Fibroblast of lung (primary cell): ENCODE measurements around the gene CYP26B1. TPM values are rescaled to one million over a fixed set of nuclear protein-coding genes. Genes with fewer than 3 reads are reported as not detected.

Experiments
- DNase-seq, 2 donors: peaks; one replicate each; pipeline versions ENCODE4 v3.0.0 to v3.0.0-alpha.2; 2010; ENCODE audit warnings: low read depth in 2 of 2
- H2AFZ ChIP-seq: 2 replicates; pipeline ENCODE4 v1.5.1; 2012; ENCODE audit warnings: low read length, control low read depth, inconsistent platforms
- H3K27ac ChIP-seq: 2 replicates; pipeline ENCODE4 v1.5.1; 2011; ENCODE audit warnings: low read length, control low read depth; ENCODE audit not compliant: insufficient read depth
- H3K27me3 ChIP-seq: 2 replicates; pipeline ENCODE4 v1.5.1; 2011; ENCODE audit warnings: mild to moderate bottlenecking, low read length; ENCODE audit not compliant: control insufficient read depth, insufficient read depth
- H3K36me3 ChIP-seq: 2 replicates; pipeline ENCODE4 v1.5.1; 2011; ENCODE audit warnings: low read length; ENCODE audit not compliant: control insufficient read depth, insufficient read depth
- H3K4me1 ChIP-seq: 2 replicates; pipeline ENCODE4 v1.5.1; 2011; ENCODE audit warnings: low read length; ENCODE audit not compliant: control insufficient read depth, insufficient read depth; ENCODE audit errors: extremely low read depth
- H3K4me2 ChIP-seq: 2 replicates; pipeline ENCODE4 v1.5.1; 2011; ENCODE audit warnings: low read length, control low read depth; ENCODE audit not compliant: insufficient read depth; ENCODE audit errors: extremely low read depth
- H3K4me3 ChIP-seq, 4 experiments: fragments of 200-600 bp in 1 of 4; sonication (generic) in 1 of 4; replicated peaks in 1 of 4; 2 replicates each; pipeline ENCODE4 v1.5.1; 2011 to 2016; ENCODE audit warnings: low read length in 4 of 4, low read depth in 3 of 4, mild to moderate bottlenecking in 3 of 4, control low read depth in 2 of 4, inconsistent platforms in 1 of 4, mixed read lengths in 1 of 4; ENCODE audit not compliant: insufficient read depth in 1 of 4; ENCODE audit errors: control extremely low read depth in 1 of 4
- H3K79me2 ChIP-seq: 2 replicates; pipeline ENCODE4 v1.5.1; 2012; ENCODE audit warnings: mild to moderate bottlenecking, low read length, inconsistent platforms; ENCODE audit not compliant: control insufficient read depth, insufficient read depth
- H3K9ac ChIP-seq: 2 replicates; pipeline ENCODE4 v1.5.1; 2011; ENCODE audit warnings: mild to moderate bottlenecking, low read length, control low read depth; ENCODE audit not compliant: insufficient read depth
- H3K9me3 ChIP-seq: 2 replicates; pipeline ENCODE4 v1.5.1; 2012; ENCODE audit warnings: low read depth, low read length; ENCODE audit not compliant: control insufficient read depth, insufficient read depth
- H4K20me1 ChIP-seq: 2 replicates; pipeline ENCODE4 v1.5.1; 2011; ENCODE audit warnings: low read length; ENCODE audit not compliant: control insufficient read depth, insufficient read depth; ENCODE audit errors: extremely low read depth
- EZH2 ChIP-seq: IDR thresholded peaks from 2 replicates; pipeline ENCODE4 v1.5.1; 2012; ENCODE audit warnings: low read length, control low read depth, mild to moderate bottlenecking; ENCODE audit errors: missing control alignments
- polyA plus RNA-seq, 2 donors: library from polyadenylated mRNA; depleted of rRNA in 1 of 2; stranded (reverse) in 1 of 2; unstranded in 1 of 2; fragments of >200 nt; gene quantifications; 2 replicates each; pipeline ENCODE4 v1.2.1, GENCODE V29; 2011 to 2012; ENCODE audit warnings: missing spikeins in 1 of 2
- total RNA-seq: library from RNA; depleted of rRNA; stranded (reverse); fragments of >200 nt; gene quantifications from 2 replicates; pipeline ENCODE4 v1.2.1, GENCODE V29; 2014
- TF ChIP-seq, protein P1 (sequence below), 2 donors: IDR thresholded peaks in 1 of 2; conservative IDR thresholded peaks in 1 of 2; 1 replicate in 1 of 2; 2 replicates in 1 of 2; pipeline ENCODE4 v1.5.1; 2011 to 2012; ENCODE audit warnings: low read length in 2 of 2, control low read depth in 1 of 2, inconsistent platforms in 1 of 2, low read depth in 1 of 2, mild to moderate bottlenecking in 1 of 2

Gene CYP26B1
- total and polyA plus RNA-seq, 2 donors (not counting 1 experiment from before 2014, with no cell fraction given), result 0.09 to 0.17 TPM

DNA sequence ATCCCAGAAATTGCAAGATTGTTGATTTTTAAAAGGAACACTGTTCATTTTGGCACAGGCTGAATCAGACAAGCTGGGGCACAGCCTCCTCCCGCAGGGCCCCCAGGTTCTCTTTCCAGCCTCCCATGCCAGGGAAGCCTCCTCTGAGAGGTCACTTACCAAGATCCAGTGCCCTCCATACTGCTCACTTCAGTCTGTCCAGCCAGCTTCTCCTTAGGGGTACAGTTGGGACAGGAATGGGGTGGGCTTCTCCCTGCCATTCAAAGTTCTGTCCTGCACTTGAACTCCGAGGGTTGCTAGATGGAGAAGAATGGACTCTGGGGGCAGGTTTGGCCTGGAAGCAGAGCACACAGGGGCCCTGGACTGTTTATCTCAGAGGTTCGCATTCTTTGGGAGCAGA lies 7.5 kb upstream of the CYP26B1 start:
- no peak for DNase-seq
- Histone ChIP-seq H3K27ac (no peak overlapping the region), H4K20me1 (no peaks in the 10 kb centered on the region), H3K4me2 (no peak overlapping the region), H3K9me3 (no peaks in the 10 kb centered on the region), H3K4me1 (no peaks in the 10 kb centered on the region), H3K79me2 (no peaks in the 10 kb centered on the region), H3K36me3 (no peaks in the 10 kb centered on the region), H3K9ac (no peak overlapping the region), H2AFZ (no peak overlapping the region), H3K4me3 (no peak overlapping the region), H3K27me3 (peaks cover 41% of the 10 kb centered on the region)
- no peak for TF ChIP-seq EZH2
- TF ChIP-seq, protein P1, sequence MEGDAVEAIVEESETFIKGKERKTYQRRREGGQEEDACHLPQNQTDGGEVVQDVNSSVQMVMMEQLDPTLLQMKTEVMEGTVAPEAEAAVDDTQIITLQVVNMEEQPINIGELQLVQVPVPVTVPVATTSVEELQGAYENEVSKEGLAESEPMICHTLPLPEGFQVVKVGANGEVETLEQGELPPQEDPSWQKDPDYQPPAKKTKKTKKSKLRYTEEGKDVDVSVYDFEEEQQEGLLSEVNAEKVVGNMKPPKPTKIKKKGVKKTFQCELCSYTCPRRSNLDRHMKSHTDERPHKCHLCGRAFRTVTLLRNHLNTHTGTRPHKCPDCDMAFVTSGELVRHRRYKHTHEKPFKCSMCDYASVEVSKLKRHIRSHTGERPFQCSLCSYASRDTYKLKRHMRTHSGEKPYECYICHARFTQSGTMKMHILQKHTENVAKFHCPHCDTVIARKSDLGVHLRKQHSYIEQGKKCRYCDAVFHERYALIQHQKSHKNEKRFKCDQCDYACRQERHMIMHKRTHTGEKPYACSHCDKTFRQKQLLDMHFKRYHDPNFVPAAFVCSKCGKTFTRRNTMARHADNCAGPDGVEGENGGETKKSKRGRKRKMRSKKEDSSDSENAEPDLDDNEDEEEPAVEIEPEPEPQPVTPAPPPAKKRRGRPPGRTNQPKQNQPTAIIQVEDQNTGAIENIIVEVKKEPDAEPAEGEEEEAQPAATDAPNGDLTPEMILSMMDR (conservative IDR thresholded peaks at IDR 0.05 in 1 of 2, IDR thresholded peaks at IDR 0.05 in 1 of 2; ENCODE audit: low read depth in 1 of 2, low read length in 2 of 2), result no peak

GRCh38 chr2:72154386-72154975 lies 6.8 kb upstream of the CYP26B1 start:
- H4K20me1 ChIP-seq, result no peaks in the 10 kb centered on the region
- TF ChIP-seq, protein P1 (conservative IDR thresholded peaks at IDR 0.05 in 1 of 2, IDR thresholded peaks at IDR 0.05 in 1 of 2; ENCODE audit: low read depth in 1 of 2, low read length in 2 of 2), result no peak
- TF ChIP-seq EZH2, result no peak
- peaks cover 2% of the 10 kb centered on the region for H3K4me1 ChIP-seq
- peaks cover 47% of the 10 kb centered on the region for H3K27me3 ChIP-seq
- no peak for DNase-seq
- H3K36me3 ChIP-seq, result no peaks in the 10 kb centered on the region
- H3K79me2 ChIP-seq, result no peaks in the 10 kb centered on the region
- H3K4me2 ChIP-seq, result no peak overlapping the region
- no peak overlapping the region for H2AFZ ChIP-seq
- no peak overlapping the region for H3K27ac ChIP-seq
- no peak overlapping the region for H3K4me3 ChIP-seq
- no peak overlapping the region for H3K9ac ChIP-seq
- H3K9me3 ChIP-seq, result no peaks in the 10 kb centered on the region

GRCh38 chr2:72153924-72154323 lies 6.3 kb upstream of the CYP26B1 start:
- Histone ChIP-seq H3K4me3 (no peak overlapping the region), H3K4me2 (no peak overlapping the region), H4K20me1 (no peaks in the 10 kb centered on the region), H3K27me3 (peaks cover 53% of the 10 kb centered on the region), H3K27ac (no peak overlapping the region), H3K36me3 (no peaks in the 10 kb centered on the region), H3K9ac (no peak overlapping the region), H3K4me1 (peaks cover 2% of the 10 kb centered on the region), H3K79me2 (no peaks in the 10 kb centered on the region), H2AFZ (no peak overlapping the region), H3K9me3 (no peaks in the 10 kb centered on the region)
- no peak for TF ChIP-seq EZH2
- TF ChIP-seq, protein P1 (conservative IDR thresholded peaks at IDR 0.05 in 1 of 2, IDR thresholded peaks at IDR 0.05 in 1 of 2; ENCODE audit: low read depth in 1 of 2, low read length in 2 of 2), result no peak
- DNase-seq, result no peak
